Measurements from ENCODE around the gene FOLR2.
A peak's percentile ranks its signal among the peaks of the same experiment; 100 is the strongest.
"Not testable (repeated sequence)": the region's sequence is repeated elsewhere in the genome, so short reads cannot be mapped to it uniquely, and the experiment has no call there.

FOLR2 gene

GRCh38 chr11:72216638-72217037 lies at the start of gene FOLR2:
FOLR2 (plus strand) TSS chr11:72216794; CDS start chr11:72218585, 1,791 bp downstream.
- DNase-seq (ENCODE audit: low spot score): no peak

- DNase-seq (ENCODE audit: low spot score): not testable (repeated sequence)
Observed at GRCh38 chr11:72169046-72169555, 47.5 kb upstream of the FOLR2 start.

GRCh38 chr11:72169754-72170153 lies 46.8 kb upstream of the FOLR2 start:
- not testable (repeated sequence) for DNase-seq (ENCODE audit: low spot score)

GRCh38 chr11:72172043-72172442 lies 44.6 kb upstream of the FOLR2 start:
- not testable (repeated sequence) for DNase-seq (ENCODE audit: low spot score)

- no peak for DNase-seq (ENCODE audit: low spot score)
Observed at GRCh38 chr11:72173291-72173690, 43.3 kb upstream of the FOLR2 start.

- no peak for DNase-seq (ENCODE audit: low spot score)
Observed at GRCh38 chr11:72174302-72175070, 42.1 kb upstream of the FOLR2 start.

- DNase-seq (ENCODE audit: low spot score): no peak
Observed at GRCh38 chr11:72177656-72178055, 38.9 kb upstream of the FOLR2 start.

DNA sequence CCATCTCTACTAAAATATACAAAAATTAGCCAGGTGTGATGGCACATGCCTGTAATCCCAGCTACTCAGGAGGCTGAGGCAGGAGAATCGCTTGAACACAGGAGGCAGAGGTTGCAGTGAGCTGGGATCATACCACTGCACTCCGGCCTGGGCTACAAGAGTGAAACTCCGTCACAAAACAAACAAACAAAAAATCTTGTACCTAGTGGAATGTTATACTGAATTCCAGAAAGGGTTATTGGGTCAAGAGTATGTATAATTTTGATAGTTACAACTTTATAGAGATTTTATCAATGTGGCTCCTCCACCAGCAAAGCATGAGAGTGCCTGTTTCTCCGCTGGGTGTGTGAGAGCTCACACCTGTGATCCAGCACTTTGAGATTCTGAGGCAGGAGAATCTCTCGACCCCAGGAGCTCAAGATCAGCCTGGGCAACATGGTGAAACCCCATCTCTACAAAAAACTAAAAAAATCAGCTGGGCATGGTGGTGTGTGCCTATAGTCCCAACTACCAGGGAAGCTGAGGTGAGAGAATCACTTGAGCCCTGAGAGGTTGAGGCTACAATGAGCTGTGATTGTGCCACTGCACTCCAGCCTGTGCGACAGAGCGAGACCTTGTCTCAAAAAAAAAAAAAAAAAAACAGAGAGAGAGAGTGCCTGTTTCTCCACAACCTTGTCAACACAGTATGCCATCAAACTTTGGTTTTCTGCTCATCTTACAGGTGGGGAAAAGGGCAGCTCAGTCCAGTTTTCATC lies 37.4 kb upstream of the FOLR2 start:
- no peak for DNase-seq (ENCODE audit: low spot score)

DNA sequence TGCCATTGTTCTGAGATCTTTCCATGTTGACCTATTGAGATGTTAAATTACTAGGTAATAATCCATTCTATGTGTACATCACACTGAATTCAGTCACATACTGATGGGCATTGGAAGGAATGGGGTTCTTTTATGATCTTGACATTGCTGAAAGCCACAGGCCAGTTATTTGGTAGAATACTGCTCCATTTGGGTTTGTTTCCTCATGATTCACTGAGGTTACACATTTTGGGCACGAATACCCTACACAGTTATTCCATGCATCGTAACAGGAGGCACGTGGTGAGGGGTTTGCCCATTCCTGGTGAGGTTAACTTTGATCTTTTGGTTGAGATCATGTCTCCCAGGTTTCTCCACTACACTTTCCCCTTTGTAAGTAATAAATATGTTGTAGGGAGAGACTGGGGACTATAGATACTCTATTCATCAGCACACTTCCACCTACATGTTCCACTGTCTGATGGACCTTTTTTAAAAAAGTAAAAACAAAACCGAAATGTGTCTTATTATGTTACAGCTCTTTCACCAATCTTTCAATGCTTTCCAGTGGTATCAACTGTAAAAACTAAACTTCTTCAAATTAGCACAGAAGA lies 36.7 kb upstream of the FOLR2 start:
- peak; percentile 13 for DNase-seq (ENCODE audit: low spot score)

DNA sequence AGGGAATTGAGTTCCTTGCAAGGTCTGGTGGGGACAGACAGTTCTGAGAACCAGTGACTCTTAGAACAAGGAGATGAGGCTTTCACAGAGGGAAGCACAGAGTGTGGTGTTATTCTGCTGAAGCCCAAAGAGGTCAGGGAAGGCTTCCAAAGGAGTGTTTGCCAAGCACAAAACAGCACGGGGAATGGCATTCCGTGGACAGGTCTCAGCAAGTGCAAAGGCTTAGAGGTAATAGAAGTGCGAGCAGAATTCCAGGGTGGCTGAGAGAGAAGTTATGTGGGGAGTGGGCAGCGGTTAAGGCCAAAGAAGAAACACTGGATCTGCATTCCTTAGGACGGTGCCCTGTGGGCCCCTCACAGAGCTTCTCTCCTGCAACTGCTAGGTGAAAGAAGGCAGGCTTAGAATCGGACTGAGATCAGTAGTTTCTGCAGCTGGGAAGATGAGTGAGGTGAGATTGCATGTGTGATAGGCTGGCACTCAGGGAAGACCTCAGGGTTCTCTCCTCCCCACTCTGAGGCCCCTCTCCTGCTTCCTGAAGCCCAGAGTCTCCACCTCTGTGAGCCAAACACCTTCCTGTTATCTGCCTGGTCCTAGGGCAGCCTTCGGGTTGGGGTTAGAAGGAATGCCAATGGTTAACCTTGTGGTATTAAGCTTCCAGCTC lies 35.6 kb upstream of the FOLR2 start:
- DNase-seq (ENCODE audit: low spot score): not testable (repeated sequence)

GRCh38 chr11:72181553-72181958 lies 35.0 kb upstream of the FOLR2 start:
- peak; percentile 28 for DNase-seq (ENCODE audit: low spot score)

- DNase-seq (ENCODE audit: low spot score): no peak
Observed at GRCh38 chr11:72188267-72188666, 28.3 kb upstream of the FOLR2 start.

DNA sequence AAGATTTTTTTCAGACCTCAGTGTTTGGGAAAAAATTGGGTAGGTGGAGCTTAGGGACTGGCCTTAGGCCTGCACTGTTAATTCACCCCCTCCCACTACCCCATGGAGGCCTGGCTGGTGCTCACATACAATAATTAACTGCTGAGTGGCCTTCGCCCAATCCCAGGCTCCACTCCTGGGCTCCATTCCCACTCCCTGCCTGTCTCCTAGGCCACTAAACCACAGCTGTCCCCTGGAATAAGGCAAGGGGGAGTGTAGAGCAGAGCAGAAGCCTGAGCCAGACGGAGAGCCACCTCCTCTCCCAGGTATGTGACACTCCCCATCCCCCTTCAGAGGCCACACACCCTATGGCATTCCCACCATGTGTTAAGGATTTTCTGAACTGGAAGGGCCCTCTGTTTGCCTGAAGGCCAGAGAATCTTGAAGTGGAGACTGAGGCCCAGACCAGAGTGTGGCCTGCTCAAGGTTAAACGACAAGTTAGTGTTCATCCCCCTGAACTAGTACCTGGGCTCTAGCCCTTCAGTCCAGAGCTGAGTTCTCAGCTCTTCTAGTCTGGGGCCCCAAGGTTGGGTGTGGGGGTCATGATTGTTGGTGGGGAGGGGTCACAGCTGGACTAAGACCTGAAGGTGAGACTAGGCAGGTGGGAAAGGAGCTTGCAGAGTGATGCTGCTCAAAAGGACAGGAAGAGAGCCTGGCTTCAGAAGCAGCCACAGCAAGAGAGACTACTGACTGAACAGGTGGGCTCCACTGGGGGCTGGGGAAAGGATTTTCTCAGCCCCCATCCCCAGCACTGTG lies 26.9 kb upstream of the FOLR2 start:
- peak; percentile 57 for DNase-seq (ENCODE audit: low spot score)

- no peak for DNase-seq (ENCODE audit: low spot score)
Observed at GRCh38 chr11:72190631-72191071, 25.9 kb upstream of the FOLR2 start.

- peak; percentile 71 for DNase-seq (ENCODE audit: low spot score)
Observed at GRCh38 chr11:72191961-72192381, 24.6 kb upstream of the FOLR2 start, which contains the start of gene FOLR1. FOLR1 (plus strand) TSS chr11:72192140; CDS start chr11:72192174, 34 bp downstream.

DNA sequence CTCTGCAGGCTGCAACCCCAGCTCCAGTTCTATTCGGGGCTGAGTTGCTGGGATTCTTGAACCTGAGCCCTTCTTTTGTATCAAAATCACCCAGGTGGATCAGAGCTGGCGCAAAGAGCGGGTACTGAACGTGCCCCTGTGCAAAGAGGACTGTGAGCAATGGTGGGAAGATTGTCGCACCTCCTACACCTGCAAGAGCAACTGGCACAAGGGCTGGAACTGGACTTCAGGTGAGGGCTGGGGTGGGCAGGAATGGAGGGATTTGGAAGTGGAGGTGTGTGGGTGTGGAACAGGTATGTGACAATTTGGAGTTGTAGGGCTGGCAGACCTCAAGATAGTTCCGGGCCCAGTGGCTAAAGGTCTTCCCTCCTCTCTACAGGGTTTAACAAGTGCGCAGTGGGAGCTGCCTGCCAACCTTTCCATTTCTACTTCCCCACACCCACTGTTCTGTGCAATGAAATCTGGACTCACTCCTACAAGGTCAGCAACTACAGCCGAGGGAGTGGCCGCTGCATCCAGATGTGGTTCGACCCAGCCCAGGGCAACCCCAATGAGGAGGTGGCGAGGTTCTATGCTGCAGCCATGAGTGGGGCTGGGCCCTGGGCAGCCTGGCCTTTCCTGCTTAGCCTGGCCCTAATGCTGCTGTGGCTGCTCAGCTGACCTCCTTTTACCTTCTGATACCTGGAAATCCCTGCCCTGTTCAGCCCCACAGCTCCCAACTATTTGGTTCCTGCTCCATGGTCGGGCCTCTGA lies 20.9 kb upstream of the FOLR2 start:
- DNase-seq (ENCODE audit: low spot score): no peak

DNA sequence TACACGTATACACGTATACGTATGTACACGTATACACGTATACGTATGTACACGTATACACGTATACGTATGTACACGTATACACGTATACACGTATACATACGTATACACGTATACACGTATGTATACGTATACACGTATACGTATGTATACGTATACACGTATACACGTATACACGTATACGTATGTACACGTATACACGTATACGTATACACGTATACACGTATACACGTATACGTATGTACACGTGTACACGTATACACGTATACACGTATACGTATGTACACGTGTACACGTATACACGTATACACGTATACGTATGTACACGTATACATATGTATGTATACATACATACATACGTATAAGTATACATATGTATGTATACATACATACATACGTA lies 15.1 kb upstream of the FOLR2 start:
- DNase-seq (ENCODE audit: low spot score): not testable (repeated sequence)

DNA sequence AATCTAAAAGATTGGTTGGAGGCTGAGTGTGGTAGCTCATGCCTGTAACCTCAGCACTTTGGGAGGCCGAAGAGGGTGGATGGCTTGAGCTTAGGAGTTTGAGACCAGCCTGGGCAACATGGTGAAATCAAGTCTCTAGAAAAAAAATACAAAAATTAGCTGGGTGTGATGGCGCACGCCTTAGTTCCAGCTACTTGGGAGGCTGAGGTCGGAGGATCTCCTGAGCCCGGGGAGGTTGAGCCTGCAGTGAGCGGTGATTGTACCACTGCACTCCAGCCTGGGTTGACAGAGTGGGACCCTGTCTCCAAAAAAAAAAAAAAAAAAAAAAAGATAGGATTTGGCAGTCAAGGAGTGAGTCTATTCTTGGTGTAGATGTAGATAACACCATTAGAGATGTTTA lies 14.0 kb upstream of the FOLR2 start:
- DNase-seq (ENCODE audit: low spot score): no peak

GRCh38 chr11:72203163-72203562 lies 13.4 kb upstream of the FOLR2 start:
- no peak for DNase-seq (ENCODE audit: low spot score)

DNA sequence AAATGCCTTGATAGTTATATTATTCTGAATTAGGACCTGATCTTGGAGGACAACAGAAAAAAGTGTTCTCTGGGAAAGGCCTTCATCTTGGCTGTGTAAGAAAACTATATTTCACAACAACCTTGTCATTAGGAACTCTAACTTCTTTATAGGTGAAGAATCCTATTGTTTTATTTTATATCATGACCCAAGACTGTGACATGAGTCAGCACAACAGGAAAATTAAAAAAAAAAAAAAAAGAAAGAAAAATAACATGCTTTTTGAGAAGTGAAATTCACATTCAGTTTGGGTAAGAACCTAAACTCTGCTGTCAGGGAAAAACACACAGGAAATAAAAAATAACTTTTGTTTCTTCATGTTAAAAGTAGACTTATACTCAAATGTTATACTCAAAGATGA lies 11.7 kb upstream of the FOLR2 start:
- no peak for DNase-seq (ENCODE audit: low spot score)

Data from AG20443 (cell line).